C4-2B (cell line): ENCODE measurements around the gene XRCC5.
"Not testable (repeated sequence)": the region's sequence is repeated elsewhere in the genome, so short reads cannot be mapped to it uniquely, and the experiment has no call there.

ENCODE experiments used
- H3K27ac ChIP-seq: fragments of 450-650 bp; 2 replicates; pipeline ENCODE4 v1.5.1; 2017
- CTCF ChIP-seq: fragments of 450-650 bp; conservative IDR thresholded peaks from 2 replicates; pipeline ENCODE4 v1.5.1; 2017; ENCODE audit warnings: mild to moderate bottlenecking
- ZFX ChIP-seq: fragments of 450-650 bp; IDR thresholded peaks from 2 replicates; pipeline ENCODE4 v1.6.1; 2017

XRCC5 gene

DNA sequence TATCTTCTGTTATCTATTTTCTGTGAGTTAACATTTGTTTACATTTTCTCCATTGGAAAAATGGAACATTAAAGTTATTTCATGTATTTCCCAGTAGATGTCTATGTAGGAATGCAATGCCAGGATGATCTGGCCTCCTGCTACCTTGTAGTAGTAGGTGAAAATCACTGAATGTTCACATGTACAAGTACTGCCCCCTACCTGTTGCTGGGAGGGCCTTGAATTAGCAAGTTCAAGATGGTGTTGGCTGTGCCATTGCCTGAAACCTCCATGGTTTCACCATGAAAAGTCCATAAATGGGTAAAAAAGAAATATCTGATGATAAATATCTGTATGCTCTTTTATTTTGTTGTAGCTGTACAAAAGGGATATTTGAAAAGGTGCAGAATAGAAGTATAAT is 30.7 kb downstream of the XRCC5 start:
- peak; percentile 44 for TF ChIP-seq CTCF
- no peak for TF ChIP-seq ZFX
- no peak overlapping the region for H3K27ac ChIP-seq

GRCh38 chr2:216141516-216141915 is 32.4 kb downstream of the XRCC5 start:
- H3K27ac ChIP-seq = not testable (repeated sequence)

GRCh38 chr2:216142540-216142939 is 33.4 kb downstream of the XRCC5 start:
- TF ChIP-seq CTCF (no peak), ZFX (no peak)
- no peak overlapping the region for H3K27ac ChIP-seq

DNA sequence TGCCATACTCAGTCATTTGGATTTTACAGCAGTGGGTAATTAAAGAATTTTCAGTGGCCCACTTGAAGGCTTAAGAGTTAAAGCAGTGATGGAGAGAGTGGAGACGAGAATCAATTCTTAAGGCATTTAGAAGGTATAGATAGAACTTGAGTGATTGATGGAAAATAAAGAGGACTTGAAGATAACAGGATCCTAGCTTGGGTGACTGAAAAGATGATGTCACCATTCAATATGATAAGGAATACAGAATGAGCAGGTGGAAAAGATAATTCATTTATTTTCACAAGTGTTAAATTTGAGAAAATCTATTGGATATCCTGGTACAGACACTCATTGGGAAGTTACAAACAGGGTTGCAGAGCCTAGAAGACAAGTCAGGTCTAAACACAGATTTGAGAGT is 35.2 kb downstream of the XRCC5 start:
- no peak overlapping the region for H3K27ac ChIP-seq
- no peak for TF ChIP-seq CTCF
- TF ChIP-seq ZFX = no peak

DNA sequence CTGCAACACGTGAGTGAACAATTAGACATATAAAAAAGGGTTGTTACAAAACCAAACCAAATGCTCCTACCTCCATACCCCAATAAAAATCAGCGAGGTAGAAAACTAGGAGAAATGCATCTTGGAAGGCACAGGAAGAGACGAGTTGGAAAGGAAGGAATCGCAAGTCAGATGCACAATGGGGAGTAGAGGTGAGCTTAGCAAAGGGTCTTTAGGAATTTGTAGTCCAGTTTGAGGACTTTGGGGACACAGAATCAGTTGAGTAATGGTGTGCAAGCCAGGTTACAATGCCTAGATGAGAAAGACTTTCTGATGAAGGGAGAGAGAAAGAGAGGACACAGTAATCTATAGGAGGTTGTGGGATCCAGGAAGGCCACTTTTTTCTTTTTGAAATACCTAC is 35.7 kb downstream of the XRCC5 start:
- TF ChIP-seq CTCF = no peak
- TF ChIP-seq ZFX = no peak
- no peak overlapping the region for H3K27ac ChIP-seq

DNA sequence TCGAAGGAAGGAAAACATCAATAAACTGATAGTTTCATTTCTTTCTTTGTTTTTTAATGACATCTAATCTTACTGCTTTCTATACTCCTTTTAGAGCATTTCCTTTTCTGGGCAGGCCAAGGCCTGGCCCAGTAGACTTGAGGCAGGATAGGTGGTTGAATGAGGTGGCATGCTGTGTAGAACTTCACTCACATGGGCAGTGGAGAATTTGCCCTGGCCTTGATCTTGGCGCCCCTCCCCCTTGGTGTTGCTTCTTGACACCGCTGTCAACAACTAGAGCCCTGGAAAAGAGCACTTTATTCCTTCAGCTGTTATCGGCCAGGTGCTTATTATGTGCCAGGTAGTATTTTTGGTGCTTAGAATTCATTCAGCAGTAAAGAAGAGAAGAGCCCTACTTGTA is 37.4 kb downstream of the XRCC5 start:
- no peak overlapping the region for H3K27ac ChIP-seq
- TF ChIP-seq ZFX (no peak), CTCF (no peak)

DNA sequence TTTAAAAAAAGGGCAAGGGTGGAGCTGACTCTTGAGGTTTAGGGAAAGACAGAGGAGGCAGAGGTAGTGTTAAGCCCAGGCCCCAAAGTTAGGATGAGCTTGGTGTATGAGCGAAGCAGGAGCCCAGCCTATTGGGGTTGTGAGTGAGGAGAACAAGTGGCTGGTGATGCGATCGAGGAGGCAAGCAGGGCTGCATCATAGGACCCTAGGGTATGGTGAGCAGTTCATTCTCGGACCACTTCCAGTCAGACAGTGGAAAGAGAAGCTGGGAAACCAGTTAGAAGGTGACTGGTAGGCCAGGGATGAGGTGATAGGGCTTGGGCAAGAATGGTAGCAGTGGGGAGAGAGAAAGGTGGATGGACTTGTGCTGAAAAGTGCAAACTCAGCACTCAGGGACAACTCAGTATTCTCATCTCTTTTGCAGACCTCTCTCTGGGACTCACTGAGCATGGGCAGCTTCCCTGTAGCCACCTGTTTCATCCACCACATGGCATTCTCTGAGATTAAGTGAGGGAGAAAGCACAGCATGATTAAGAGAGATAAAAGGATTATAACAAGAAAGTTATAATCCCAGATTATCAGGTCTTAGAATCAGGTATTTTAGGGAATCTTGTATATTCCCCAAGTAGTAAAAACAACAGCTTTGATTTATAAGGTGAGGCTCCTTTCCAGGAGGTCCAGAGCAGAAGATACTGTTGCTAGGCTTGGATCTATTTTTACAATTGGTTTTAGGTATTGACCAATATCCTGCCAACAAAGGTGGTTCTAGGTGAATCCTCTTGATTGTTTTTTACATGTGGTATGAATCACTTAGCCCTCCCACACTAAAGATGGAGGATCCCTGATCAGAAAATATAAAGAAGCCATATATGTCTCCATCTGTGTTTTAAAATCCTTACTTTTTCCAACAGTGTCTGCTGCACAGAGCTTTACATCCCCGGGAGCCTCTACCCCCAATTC is 38.3 kb downstream of the XRCC5 start:
- no peak for TF ChIP-seq ZFX
- no peak for TF ChIP-seq CTCF
- H3K27ac ChIP-seq = no peak overlapping the region

- no peak overlapping the region for H3K27ac ChIP-seq
- TF ChIP-seq ZFX (no peak), CTCF (no peak)
Measured at GRCh38 chr2:216148983-216149382, 39.8 kb downstream of the XRCC5 start.
